Measurements from ENCODE around the gene SIDT1.

Gene SIDT1

GRCh38 chr3:113545594-113545993 lies 13.2 kb downstream of the SIDT1 start:
- DNase-seq (ENCODE audit: low read depth, low spot score) = no peak

DNA sequence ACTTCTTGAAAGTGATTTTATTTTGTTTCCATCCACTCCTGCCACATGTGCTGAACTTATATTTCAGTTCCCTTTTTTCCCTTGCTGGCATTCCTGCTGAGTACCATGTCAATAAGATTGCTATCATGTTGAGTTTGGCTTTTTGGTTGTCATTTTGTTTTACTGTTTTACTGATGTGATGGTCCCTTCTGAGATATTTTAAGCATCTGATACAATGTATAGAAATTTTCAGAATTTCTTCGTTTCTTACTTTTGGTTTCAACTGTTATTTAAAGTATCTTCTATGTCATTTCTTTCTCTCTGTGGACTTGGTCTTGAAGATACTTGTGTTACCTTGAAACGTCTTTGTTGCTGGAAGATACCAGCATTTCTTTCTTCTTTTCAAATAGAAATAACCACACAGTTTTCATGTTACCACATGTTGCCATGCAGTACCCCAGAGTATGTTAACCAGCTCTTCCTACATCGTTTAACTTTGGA lies 14.1 kb downstream of the SIDT1 start:
- no peak for DNase-seq (ENCODE audit: low read depth, low spot score)

- no peak for DNase-seq (ENCODE audit: low read depth, low spot score)
Observed at GRCh38 chr3:113548501-113548900, 16.1 kb downstream of the SIDT1 start.

- no peak for DNase-seq (ENCODE audit: low read depth, low spot score)
Observed at GRCh38 chr3:113551820-113552219, 19.5 kb downstream of the SIDT1 start.

DNA sequence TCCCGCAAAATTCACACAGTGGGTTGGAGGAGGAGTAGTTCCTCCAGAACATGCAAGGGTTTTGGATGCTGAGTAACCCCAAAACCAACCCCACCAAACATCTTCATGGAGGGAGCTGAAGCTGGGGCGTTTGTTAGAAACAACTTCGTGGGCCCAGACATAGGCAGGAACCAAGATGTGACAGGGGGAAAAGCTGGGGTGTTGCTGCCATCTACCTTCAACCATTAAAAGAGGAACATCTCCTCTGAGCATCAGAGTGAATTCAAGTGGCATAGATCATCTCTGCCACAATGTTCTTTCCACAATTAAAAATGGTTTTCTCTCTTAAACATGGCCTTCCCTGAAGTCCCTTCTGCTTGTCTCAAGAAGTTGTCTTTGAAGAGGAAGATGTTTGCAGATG lies 20.5 kb downstream of the SIDT1 start:
- DNase-seq (ENCODE audit: low read depth, low spot score) = no peak

DNA sequence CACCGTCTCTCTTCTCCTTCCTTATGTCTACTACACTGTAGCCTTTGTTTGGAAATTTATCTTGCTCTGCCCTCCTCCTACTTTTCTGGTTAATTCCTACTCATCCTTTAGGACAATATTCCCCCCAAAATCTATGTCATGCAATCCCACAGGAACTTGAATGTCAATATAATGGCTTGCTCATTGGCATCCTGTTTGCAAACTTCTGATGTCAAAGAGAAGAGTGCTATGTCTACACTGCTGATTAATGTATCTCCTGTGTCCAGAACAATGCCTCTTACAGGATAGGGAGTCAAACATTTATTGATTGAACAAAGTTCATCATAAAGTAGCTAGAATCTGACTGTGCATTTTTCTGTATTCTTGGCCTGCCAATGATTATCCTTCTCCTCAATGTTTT lies 22.8 kb downstream of the SIDT1 start:
- no peak for DNase-seq (ENCODE audit: low read depth, low spot score)

DNA sequence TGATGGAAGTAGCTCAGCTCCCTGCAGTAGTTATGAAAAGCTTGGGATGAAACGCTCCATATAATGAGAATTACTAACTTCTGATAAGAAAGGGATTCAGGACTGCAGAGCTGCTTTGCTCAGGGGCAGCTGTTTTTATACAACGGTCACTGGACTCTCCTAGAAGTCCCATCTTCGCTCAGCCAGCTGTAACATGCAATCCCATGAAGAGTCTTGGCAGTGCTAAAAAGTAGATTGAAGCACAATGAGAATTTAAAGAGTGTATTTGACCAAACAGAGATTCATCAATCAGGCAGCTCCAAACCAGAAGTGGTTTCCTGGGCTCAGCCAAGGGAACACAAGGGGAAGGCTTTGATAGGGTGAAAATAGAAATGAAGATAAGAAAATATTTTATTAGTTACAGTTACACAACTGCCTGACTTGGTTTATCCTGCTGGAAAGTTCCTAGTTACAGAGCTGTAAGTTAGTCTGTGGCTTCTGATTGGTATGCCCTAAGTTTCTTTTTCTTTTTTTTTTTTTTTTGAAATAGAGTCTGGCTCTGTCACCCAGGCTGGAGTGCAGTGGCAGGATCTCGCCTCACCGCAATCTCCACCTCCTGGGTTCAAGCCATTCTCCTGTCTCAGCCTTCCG lies 24.1 kb downstream of the SIDT1 start:
- DNase-seq (ENCODE audit: low read depth, low spot score) = no peak

GRCh38 chr3:113556946-113557335 lies 24.6 kb downstream of the SIDT1 start:
- no peak for DNase-seq (ENCODE audit: low read depth, low spot score)

DNA sequence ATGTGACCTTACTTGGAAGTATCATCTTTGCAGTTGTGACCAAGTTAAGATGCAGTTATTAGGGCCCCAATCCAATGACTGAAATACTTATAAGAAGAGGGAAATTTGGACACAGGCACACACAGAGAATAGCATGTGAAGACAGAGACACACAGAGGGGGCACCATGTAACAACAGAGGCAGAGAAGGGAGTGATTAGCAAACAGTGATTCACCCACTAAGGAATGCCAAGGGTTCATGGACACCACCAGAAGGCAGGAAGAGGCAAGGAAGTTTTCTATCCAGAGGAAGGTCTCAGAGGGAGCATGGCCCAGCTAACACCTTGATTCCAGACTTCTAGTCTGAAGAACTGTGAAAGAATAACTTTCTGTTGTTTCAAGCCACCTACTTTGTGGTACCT lies 25.0 kb downstream of the SIDT1 start:
- no peak for DNase-seq (ENCODE audit: low read depth, low spot score)

DNA sequence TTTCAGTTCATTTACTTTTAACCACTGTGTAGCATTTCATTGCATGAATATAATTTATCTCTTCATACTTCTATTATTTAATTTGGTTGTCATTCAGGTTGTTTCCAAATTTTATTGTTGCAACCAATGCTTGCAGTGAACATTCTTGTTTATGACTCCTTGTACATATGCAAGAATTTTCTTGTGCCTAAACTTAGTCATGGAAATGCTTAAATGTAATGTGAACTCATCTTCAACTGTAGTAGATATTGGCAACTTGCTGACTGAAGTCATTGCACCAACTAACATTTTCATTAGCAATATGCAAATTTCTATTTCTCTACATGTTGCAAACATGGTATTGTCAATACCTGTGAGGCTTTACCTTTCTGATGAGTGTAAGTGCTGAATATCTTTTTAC lies 26.7 kb downstream of the SIDT1 start:
- no peak for DNase-seq (ENCODE audit: low read depth, low spot score)

DNA sequence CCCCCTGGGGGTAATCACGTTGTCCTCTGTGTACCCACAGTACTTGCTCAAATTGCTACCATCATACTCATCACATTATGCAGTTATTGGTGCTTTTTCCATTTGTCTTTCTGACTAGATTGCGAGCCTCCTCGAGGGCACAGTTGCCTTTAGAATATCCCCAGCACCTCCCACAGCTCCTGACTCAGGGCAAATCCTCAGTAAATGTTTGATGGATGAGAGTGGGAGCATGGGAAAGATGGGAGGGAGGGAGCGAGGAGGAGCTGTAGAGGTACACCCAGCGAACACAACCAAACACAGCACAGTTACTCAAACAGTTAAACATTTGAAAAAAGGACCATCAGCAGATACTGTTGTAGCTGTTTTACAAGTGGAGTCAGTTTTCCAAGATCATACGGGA lies 27.9 kb downstream of the SIDT1 start:
- no peak for DNase-seq (ENCODE audit: low read depth, low spot score)

DNA sequence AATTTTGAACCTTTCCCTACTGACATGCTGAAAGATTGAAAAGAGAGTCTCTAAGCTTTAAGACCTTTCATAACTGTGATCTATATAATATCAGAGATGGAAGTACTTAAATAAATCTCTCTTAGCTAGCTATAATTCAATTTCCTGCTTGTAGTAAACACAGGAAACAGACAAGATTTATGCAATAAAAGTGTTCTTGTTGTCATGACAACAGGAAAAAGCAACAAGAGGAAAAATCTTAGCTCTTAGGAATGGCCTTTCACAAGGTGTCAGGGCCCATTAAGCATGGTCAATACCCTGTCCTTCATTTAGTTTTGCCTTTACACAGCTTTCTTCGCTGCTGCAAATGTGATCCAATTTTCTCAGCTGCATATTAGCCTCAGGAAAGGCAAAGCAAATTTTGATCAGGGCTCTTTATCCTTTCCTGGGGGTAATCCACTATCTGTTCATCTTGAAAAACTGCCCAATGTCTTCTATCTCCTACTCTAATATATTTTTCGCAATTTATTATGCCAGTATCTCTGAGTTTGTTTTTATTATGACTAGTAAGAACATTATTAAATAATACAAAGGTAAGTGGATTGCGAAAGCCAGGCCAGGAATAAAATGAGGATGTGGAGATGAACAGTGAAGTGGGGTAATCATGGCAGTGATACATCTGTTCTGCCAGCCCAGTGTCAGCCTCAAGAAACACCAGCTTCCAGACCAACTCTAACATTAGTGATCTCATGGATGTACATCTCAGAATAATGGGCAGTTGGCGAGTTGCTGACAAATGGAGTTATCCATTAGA lies 28.7 kb downstream of the SIDT1 start:
- DNase-seq (ENCODE audit: low read depth, low spot score) = no peak

- no peak for DNase-seq (ENCODE audit: low read depth, low spot score)
Observed at GRCh38 chr3:113565555-113565954, 33.2 kb downstream of the SIDT1 start.

GRCh38 chr3:113570158-113570557 lies 37.8 kb downstream of the SIDT1 start:
- no peak for DNase-seq (ENCODE audit: low read depth, low spot score)

GRCh38 chr3:113571360-113571759 lies 39.0 kb downstream of the SIDT1 start:
- DNase-seq (ENCODE audit: low read depth, low spot score) = no peak

DNA sequence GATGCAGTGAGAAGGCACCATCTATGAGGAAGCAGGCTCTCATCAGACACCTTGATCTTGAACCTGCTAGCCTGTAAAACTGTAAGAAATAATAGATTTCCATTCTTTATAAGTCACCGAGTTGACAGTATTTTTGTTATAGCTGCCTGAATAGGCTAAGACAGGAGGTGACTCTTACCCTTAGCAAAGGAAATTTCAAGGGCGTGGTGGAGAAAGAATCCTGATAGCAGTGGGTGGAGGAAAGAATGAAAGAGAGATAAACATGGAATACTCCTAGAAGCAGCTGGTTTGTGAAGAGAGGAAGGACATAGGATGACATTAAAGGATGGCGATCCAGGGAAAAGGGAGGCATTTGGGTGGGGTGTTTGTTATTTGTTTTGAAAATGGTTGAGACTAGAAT lies 41.4 kb downstream of the SIDT1 start:
- no peak for DNase-seq (ENCODE audit: low read depth, low spot score)

- DNase-seq (ENCODE audit: low read depth, low spot score) = no peak
Observed at GRCh38 chr3:113574213-113574612, 41.9 kb downstream of the SIDT1 start.

- no peak for DNase-seq (ENCODE audit: low read depth, low spot score)
Observed at GRCh38 chr3:113575206-113575605, 42.9 kb downstream of the SIDT1 start.

- no peak for DNase-seq (ENCODE audit: low read depth, low spot score)
Observed at GRCh38 chr3:113585228-113585627, 52.9 kb downstream of the SIDT1 start.

DNA sequence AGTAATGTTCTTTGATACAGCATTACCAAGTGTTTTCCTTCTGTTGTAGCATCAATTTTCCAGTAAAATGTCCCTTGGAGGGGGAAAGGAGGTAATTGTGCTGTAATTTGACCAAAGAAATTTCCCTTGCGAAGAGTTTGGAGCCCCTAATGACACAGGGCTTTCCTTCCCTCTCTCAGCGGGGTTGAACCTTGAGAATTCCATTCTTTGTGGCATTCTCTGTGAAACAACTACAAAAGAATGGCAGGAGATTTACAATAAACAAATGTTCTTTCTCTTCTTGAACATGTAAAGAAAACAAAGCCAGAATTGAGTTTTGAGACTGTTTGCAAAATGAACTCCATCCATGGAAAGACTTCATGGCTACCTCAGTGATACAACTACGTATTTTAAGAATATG lies 53.4 kb downstream of the SIDT1 start:
- no peak for DNase-seq (ENCODE audit: low read depth, low spot score)

- DNase-seq (ENCODE audit: low read depth, low spot score) = no peak
Observed at GRCh38 chr3:113588806-113589205, 56.5 kb downstream of the SIDT1 start.

DNA sequence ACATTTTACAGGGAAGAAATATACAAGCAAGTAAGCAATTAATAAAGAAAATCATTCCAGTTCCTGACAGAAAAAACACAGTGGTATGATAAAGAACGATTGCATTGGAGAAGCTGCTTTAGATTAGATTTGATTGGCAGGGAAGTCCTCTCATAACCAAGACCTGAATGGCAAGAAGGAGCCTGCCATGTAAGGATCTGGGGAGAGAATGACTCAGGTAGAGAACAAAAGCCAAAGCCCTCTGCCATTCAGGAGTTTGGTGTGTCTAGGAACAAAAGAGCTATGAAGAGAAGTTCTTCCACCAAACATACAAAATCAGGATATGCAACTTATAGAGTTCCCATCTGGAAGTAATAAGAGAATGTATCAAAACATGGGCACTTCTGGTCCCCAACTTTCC lies 57.6 kb downstream of the SIDT1 start:
- DNase-seq (ENCODE audit: low read depth, low spot score) = no peak

- no peak for DNase-seq (ENCODE audit: low read depth, low spot score)
Observed at GRCh38 chr3:113590983-113591382, 58.6 kb downstream of the SIDT1 start.

Measured in activated naive CD8-positive, alpha-beta T cell treated with anti-CD3 and anti-CD28 coated beads, Interleukin-2, amount 50 U/mL, for 16 hours (primary cell).